Stimulated activated CD8-positive, alpha-beta memory T cell treated with anti-CD3 and anti-CD28 coated beads, Interleukin-7, amount 100 ng/mL, for 48 hours (primary cell): ENCODE results near the gene SPRY4.
"Not testable (repeated sequence)": the region's sequence is repeated elsewhere in the genome, so short reads cannot be mapped to it uniquely, and the experiment has no call there.

Experiments used
- DNase-seq, 2 donors: peaks; one replicate each; pipeline ENCODE4 v3.0.0-alpha.2; 2020; ENCODE audit warnings: low read depth in 1 of 2; ENCODE audit errors: extremely low read depth in 1 of 2

Gene SPRY4

DNA sequence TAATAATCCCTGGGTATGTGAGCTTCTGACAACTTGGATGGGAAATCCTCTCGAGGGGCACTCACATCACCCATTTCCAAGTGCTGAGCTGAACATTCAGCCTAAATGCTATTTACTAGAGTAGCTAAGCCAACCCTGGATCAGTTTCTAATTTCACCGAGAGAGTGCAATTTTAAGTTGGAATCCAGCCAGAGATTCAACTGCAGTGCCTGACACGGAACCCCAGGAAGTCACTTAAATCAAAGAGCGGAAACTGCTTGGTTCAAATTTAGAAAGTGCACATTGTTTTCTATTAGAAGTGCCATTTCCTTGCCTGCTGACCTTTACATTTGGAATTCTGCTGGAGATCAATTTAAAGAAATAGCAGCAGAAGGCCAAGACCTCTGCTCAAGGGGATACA is 8.8 kb downstream of the SPRY4 start:
- no peak for DNase-seq

- no peak for DNase-seq
These were observed 9.5 kb downstream of the SPRY4 start for GRCh38 chr5:142315096-142315900.

DNA sequence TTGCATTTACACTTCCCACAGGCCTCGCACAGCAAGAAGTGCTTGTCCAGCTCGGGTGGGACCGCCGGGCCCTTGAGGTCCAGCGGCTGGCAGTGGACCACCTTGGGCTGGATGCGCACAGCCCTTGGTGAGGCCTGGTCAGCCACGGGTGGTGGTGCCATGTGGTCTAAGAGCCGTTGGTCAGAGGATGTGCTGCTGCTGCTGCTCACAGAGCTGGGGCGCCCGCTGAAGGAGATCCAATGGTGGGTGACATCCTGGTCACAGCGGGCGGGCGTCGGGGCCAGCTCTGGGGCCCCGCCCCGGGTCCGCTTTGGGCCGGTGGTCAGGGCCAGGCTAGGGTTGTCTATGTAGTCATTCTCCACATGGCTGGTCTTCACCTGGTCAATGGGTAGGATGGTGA is 10.2 kb downstream of the SPRY4 start:
- no peak for DNase-seq

DNA sequence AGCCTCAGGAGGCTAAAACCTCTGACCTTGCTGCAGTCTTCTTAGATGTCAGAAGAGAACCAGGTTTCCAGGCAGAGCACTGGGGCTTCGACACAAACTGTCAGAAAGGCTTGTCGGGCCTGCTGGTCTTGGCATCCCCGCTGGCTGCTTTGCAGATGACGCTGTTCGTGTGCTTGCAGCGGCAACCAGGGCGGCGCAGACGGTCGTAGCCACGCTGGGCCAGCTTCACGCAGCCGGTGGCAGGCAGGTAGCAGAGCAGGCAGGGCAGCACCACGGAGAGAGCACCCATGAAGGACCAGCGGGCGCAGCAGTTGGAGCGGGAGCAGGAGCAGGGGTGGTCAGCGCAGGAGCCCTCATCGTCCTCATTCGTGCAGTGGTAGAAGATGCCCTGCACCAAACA is 10.7 kb downstream of the SPRY4 start:
- no peak for DNase-seq

DNA sequence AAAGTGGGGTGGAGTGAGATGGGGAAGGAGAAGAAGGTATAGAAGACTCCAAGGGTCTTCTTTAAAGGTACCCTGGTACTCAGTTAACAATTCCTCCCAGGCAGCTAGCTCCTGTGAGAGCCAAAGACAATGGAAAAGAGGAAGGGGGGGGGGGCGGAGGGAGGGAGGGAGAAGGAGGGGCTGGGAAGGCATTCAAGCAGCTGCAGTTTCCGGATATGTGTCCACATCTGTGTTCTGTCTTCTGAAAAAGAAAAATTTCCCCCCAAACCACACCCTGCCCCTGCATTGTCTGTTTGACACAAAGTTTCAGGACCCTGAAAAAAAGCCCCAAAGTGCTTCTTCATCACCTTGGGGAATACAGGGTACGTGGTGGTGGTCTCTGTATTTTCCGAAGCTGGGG is 11.1 kb downstream of the SPRY4 start:
- DNase-seq, result no peak

GRCh38 chr5:142313275-142313674 is 11.5 kb downstream of the SPRY4 start:
- no peak for DNase-seq

GRCh38 chr5:142312399-142312798 is 12.4 kb downstream of the SPRY4 start:
- no peak for DNase-seq

DNA sequence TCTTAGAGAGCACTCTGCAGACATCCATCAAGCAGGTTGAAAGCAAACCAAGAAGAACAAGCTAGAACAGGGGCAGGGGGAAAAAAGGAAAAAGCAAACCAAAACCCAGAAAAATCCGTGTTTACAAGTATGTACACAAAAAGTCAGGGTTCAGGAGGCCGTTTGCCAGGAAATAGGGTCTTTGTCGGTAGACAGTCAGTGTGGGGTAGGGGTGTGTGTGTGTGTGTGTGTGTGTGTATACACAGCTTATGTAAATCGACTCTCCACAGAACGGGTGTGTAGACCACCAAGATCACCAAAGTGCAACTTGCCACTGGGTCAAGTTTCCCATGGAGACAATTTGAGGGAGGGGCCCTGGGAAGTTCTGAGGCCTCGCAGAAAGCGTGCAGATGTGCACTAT is 13.1 kb downstream of the SPRY4 start:
- no peak for DNase-seq

- DNase-seq, result no peak
These were observed 14.0 kb downstream of the SPRY4 start for GRCh38 chr5:142310803-142311202.

- DNase-seq, result no peak
These were observed 15.0 kb downstream of the SPRY4 start for GRCh38 chr5:142309747-142310318.

GRCh38 chr5:142308358-142308757 is 16.5 kb downstream of the SPRY4 start:
- no peak for DNase-seq

DNA sequence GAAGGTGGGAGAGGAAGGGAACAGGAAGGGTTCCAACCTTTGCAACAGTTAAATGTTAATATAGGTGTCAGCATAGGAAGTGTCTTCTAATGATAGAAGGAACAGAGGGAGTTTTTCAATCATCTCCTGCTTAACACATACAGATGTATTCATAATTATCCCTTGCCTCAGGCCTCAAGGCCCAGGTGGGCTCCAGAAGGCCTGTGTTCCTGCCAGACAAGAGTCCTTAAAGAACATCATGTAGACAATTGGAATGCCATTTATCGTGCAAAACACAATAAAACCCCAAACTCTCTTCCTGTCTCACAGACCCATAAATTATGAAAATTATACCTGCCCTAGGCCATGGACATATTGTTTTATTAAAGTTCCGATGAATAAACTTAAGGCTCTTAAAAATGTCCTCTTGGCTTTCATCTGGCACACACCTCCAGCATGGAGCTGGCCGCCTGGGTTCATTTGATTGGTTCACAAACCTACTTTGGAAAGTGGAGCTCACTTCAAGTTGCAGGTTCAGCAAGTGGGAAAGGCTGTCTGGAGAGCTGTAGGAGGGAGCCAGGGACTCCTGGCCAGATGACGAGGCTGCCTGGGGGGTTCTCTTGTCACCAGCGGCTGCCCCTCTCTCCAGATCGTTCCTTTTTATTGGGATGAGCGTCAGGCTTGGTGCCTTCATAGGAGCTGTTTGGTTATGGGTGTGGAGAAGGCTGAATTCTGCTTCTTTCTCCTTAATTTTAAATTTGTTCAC is 17.5 kb downstream of the SPRY4 start:
- no peak for DNase-seq

- DNase-seq, result no peak
These were observed 18.7 kb downstream of the SPRY4 start for GRCh38 chr5:142306077-142306502.

GRCh38 chr5:142305211-142305610 is 19.6 kb downstream of the SPRY4 start:
- no peak for DNase-seq

- no peak for DNase-seq
These were observed 20.7 kb downstream of the SPRY4 start for GRCh38 chr5:142304013-142304701.

DNA sequence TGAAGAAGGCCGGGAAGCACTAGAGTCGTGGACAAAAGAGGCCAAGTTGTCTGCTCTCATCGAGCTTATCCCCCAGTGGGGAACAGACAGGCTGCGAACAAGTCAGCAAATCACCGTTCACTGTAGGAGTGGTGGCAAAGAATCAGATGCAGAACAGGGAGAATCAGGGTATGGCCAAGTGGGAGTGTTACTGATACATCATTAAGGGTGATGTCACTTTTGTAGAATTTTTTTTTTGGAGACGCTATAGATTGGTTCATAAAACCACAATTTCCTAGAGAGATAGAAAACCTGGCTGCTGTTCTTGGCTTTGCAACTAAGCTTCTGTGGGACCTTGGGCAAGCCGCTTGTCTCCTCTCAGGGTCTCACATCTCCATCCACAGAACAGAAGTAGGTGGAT is 21.3 kb downstream of the SPRY4 start:
- DNase-seq, result no peak

GRCh38 chr5:142301540-142301939 is 23.3 kb downstream of the SPRY4 start:
- DNase-seq, result no peak

GRCh38 chr5:142300677-142301076 is 24.1 kb downstream of the SPRY4 start:
- DNase-seq, result no peak

DNA sequence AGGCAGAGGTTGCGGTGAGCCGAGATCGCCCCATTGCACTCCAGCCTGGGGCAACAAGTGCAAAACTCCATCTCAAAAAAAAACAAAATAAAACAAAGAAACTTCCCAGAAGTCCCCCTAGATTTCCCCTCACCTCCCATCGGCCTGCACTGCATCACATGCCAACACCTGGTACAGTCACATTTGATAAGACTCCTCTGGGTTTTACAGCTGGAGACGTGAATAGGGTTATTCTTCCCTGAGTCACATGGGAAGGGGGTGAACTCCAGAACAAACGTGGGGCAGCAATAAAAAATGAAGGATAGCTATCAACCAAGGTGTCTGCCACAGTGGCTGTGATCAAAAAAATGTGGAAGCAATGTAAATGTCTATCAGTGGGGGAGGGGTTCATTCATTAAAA is 26.0 kb downstream of the SPRY4 start:
- no peak for DNase-seq

DNA sequence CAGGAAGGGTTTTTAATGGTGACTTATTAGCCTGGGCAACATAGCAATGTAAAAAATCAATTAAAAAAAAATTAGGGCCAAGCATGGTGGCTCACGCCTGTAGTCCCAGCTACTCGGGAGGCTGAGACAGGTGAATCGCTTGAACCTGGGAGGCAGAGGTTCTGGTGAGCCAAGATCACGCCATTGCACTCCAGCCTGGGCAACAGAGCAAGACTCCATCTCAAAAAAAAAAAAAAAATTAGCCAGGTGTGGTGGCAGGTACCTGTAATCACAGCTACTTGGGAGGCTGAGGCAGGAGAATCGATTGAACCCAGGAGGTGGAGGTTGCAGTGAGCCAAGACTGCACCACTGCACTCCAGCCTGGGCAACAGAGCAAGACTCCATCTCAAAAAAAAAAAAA is 27.0 kb downstream of the SPRY4 start:
- not testable (repeated sequence) for DNase-seq

DNA sequence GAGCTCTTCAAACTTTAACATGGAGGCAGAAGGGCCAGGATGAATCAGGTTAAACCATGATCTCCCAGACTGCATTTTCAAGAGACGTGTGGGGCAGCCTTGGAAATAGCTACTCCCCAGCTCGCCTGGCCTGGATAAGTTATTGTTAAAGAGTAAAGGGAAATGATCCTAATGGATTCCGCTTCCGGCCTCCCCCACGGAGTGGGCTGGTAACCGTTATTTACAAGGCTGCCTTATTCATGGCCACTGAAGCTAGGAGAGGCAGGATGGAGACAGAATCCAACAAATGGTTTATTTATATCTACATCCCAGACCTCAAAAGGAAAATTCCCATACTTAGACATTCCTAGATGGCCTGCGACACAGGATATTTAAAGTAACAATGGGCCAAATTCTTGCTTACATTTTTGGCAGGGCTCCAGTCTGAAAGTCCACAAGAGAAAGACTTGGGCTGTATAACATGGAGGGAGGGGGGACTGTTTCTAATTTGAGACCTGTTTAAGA is 27.9 kb downstream of the SPRY4 start:
- no peak for DNase-seq
